ENCODE results near the gene MMAA.

The MMAA gene

DNA sequence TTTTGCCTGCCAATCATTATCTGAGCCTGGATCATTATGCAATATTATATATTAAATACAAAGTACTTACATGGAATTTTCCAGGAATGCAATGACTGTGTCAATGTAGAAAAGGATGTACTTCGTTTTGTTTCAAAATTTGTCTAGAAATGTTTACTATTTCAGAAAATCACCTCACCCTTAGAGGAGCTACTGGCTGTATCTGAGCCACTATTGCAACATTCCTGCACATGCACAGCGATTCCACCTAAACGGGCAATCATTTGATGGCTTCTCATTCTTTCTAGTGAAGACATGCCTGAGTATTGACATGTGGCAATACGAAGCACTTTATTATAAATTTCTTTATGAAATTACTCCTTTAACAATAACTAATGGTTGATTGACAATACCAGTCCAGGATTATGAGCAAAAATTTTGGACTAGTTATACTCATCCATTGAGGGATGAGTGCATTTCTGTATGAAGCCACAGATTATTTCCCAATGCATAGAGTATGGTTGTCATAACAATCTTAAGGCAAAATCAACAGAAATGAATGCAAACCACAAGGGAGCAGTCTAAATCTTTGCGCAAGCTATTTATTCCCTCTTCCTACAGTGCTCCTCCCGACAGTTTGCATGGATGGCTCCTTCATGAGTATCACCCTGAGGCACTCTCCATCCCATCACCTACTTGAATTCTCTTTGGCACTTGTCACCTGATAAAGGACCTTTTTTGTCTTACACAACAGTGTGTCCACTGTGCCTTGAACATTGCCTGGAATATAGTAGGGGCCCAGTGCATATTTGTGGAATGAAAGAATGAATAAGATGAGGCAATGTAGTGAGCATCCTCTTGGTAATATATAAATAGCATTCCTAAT, 35.8 kb upstream of the MMAA start:
- Histone ChIP-seq H3K27ac (ENCODE audit: extremely low read depth, low read depth, low read length) (no peak overlapping the region), H3K4me3 (ENCODE audit: low read depth, low read length) (no peak overlapping the region), H3K9me3 (ENCODE audit: control insufficient read depth, insufficient read depth, low read depth, low read length) (no peaks in the 10 kb centered on the region), H3K4me1 (ENCODE audit: control insufficient read depth, insufficient read depth, low read length) (no peaks in the 10 kb centered on the region), H3K36me3 (ENCODE audit: control insufficient read depth in 2 of 2, insufficient read depth in 1 of 2, low read length in 2 of 2) (no peaks in the 10 kb centered on the region)
- ChIA-PET POLR2A (no interaction called here), CTCF (no interaction called here)
- TF ChIP-seq ZSCAN23 (tag by site-specific recombination; IDR thresholded peaks at IDR 0.05) (no peak), ZNF48 (tag by site-specific recombination; IDR thresholded peaks at IDR 0.05) (no peak)
- TF ChIP-seq, protein P1, sequence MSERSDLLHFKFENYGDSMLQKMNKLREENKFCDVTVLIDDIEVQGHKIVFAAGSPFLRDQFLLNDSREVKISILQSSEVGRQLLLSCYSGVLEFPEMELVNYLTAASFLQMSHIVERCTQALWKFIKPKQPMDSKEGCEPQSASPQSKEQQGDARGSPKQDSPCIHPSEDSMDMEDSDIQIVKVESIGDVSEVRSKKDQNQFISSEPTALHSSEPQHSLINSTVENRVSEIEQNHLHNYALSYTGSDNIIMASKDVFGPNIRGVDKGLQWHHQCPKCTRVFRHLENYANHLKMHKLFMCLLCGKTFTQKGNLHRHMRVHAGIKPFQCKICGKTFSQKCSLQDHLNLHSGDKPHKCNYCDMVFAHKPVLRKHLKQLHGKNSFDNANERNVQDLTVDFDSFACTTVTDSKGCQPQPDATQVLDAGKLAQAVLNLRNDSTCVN (tag by site-specific recombination; optimal IDR thresholded peaks at IDR 0.05) = no peak
- TF ChIP-seq, protein P2, sequence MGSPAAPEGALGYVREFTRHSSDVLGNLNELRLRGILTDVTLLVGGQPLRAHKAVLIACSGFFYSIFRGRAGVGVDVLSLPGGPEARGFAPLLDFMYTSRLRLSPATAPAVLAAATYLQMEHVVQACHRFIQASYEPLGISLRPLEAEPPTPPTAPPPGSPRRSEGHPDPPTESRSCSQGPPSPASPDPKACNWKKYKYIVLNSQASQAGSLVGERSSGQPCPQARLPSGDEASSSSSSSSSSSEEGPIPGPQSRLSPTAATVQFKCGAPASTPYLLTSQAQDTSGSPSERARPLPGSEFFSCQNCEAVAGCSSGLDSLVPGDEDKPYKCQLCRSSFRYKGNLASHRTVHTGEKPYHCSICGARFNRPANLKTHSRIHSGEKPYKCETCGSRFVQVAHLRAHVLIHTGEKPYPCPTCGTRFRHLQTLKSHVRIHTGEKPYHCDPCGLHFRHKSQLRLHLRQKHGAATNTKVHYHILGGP (tag by site-specific recombination; IDR thresholded peaks at IDR 0.05) = no peak

DNA sequence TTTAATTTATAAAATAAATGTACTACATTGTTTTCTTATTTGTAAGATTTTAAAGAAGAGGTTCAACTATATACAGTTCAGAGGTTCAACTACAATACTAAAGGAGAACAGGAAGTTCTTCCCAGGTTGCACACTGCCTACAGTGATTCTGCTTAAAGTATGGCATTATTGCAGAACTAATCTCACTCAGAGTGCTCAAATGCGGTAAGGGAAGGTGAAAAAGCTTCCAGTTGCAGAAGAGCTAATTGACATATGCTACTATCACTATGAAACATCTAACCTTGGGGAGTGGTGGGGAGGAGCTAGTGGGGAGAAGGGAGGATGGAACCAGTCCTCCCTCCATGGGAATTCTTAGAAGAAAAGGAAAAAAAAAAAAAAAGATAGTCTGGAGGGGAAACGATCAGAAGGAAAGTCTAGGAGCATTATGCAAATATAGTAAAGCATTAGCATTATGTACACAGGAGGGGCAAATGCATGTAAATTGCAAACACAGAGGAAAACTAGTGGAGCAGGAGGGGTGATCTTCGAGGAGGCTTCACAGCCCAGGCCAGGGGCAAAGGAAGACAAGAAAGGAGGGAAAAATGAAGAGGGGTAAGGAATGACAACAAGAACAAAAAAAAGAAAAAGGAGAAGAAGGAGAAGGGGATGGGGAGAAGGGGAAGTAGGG, 32.0 kb upstream of the MMAA start:
- H3K9me3 ChIP-seq (ENCODE audit: control insufficient read depth, insufficient read depth, low read depth, low read length) = no peaks in the 10 kb centered on the region
- no peak overlapping the region for H3K4me3 ChIP-seq (ENCODE audit: low read depth, low read length)
- H3K36me3 ChIP-seq (ENCODE audit: control insufficient read depth in 2 of 2, insufficient read depth in 1 of 2, low read length in 2 of 2) = no peaks in the 10 kb centered on the region
- ChIA-PET CTCF (interaction anchor here (0.9 kb wide), 1 partner anchor 32 kb away, joined by 3 read pairs; no protein-coding TSS in a partner anchor), POLR2A (no interaction called here)
- H3K27ac ChIP-seq (ENCODE audit: extremely low read depth, low read depth, low read length) = no peak overlapping the region
- TF ChIP-seq, protein P3, sequence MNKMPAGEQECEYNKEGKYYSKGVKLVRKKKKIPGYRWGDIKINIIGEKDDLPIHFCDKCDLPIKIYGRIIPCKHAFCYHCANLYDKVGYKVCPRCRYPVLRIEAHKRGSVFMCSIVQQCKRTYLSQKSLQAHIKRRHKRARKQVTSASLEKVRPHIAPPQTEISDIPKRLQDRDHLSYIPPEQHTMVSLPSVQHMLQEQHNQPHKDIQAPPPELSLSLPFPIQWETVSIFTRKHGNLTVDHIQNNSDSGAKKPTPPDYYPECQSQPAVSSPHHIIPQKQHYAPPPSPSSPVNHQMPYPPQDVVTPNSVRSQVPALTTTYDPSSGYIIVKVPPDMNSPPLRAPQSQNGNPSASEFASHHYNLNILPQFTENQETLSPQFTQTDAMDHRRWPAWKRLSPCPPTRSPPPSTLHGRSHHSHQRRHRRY (tag by site-specific recombination; IDR thresholded peaks at IDR 0.05) = no peak
- TF ChIP-seq ZNF529 (tag by site-specific recombination; IDR thresholded peaks at IDR 0.05; ENCODE audit: insufficient replicate concordance) = no peak
- TF ChIP-seq, protein P4, sequence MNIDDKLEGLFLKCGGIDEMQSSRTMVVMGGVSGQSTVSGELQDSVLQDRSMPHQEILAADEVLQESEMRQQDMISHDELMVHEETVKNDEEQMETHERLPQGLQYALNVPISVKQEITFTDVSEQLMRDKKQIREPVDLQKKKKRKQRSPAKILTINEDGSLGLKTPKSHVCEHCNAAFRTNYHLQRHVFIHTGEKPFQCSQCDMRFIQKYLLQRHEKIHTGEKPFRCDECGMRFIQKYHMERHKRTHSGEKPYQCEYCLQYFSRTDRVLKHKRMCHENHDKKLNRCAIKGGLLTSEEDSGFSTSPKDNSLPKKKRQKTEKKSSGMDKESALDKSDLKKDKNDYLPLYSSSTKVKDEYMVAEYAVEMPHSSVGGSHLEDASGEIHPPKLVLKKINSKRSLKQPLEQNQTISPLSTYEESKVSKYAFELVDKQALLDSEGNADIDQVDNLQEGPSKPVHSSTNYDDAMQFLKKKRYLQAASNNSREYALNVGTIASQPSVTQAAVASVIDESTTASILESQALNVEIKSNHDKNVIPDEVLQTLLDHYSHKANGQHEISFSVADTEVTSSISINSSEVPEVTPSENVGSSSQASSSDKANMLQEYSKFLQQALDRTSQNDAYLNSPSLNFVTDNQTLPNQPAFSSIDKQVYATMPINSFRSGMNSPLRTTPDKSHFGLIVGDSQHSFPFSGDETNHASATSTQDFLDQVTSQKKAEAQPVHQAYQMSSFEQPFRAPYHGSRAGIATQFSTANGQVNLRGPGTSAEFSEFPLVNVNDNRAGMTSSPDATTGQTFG (tag by site-specific recombination; IDR thresholded peaks at IDR 0.05; ENCODE audit: borderline replicate concordance) = no peak
- TF ChIP-seq REPIN1 (tag by site-specific recombination; IDR thresholded peaks at IDR 0.05; ENCODE audit: low read depth) = no peak
- no peak for TF ChIP-seq KLF10 (tag by site-specific recombination; IDR thresholded peaks at IDR 0.05)
- TF ChIP-seq, protein P5, sequence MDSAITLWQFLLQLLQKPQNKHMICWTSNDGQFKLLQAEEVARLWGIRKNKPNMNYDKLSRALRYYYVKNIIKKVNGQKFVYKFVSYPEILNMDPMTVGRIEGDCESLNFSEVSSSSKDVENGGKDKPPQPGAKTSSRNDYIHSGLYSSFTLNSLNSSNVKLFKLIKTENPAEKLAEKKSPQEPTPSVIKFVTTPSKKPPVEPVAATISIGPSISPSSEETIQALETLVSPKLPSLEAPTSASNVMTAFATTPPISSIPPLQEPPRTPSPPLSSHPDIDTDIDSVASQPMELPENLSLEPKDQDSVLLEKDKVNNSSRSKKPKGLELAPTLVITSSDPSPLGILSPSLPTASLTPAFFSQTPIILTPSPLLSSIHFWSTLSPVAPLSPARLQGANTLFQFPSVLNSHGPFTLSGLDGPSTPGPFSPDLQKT (IDR thresholded peaks at IDR 0.05; ENCODE audit: borderline replicate concordance, low read depth, low read length) = no peak
- TF ChIP-seq ZNF670 (tag by site-specific recombination; IDR thresholded peaks at IDR 0.05; ENCODE audit: low read depth) = no peak
- TF ChIP-seq ZBTB20 (tag by site-specific recombination; IDR thresholded peaks at IDR 0.05) = no peak
- no peak for TF ChIP-seq ZNF391 (tag by site-specific recombination; IDR thresholded peaks at IDR 0.05; ENCODE audit: borderline replicate concordance, low read depth)
- TF ChIP-seq MYNN (tag by site-specific recombination; IDR thresholded peaks at IDR 0.05; ENCODE audit: borderline replicate concordance) = no peak
- TF ChIP-seq ZNF416 (tag by site-specific recombination; IDR thresholded peaks at IDR 0.05) = no peak
- H3K4me1 ChIP-seq (ENCODE audit: control insufficient read depth, insufficient read depth, low read length) = no peaks in the 10 kb centered on the region

Measured in HEK293 (cell line).